OCI-LY7 (cell line): ENCODE data around the gene TMEM109. TPM values are rescaled to one million over a fixed set of nuclear protein-coding genes. Genes with fewer than 3 reads are reported as not detected.

ENCODE experiments used
- BruUV-seq: library from RNA; stranded (reverse); fragments of 400-500 nt; replicated peaks from 2 replicates; lab custom pipeline; 2021; lab: Mats Ljungman, UMichigan
- CTCF ChIA-PET: fragments of 300-600 bp; sonication (Branson Sonifier 250); formaldehyde crosslinking; loops from one replicate; lab custom pipeline; 2022; ENCODE audit warnings: antibody characterized with exemption; ENCODE audit not compliant: unreplicated experiment; lab: Charles Lee
- POLR2A ChIA-PET: fragments of 300-600 bp; sonication (Branson Sonifier 250); formaldehyde crosslinking; loops from one replicate; lab custom pipeline; 2022; ENCODE audit warnings: antibody characterized with exemption; lab: Charles Lee
- DNase-seq: peaks from one replicate; pipeline ENCODE4 v3.0.0-alpha.2; 2015; ENCODE audit warnings: low spot score
- H2AFZ ChIP-seq: fragments of 200-600 bp; sonication (generic), shearing (Covaris generic); 2 replicates; pipeline ENCODE4 v1.6.1; 2014; ENCODE audit warnings: mild to moderate bottlenecking, antibody characterized with exemption, low read length, moderate library complexity
- H3K27ac ChIP-seq: fragments of 200-600 bp; sonication (generic); 2 replicates; pipeline ENCODE4 v1.5.1; 2014; ENCODE audit warnings: mixed run types, low read depth, mild to moderate bottlenecking, moderate library complexity, low read length, inconsistent platforms; ENCODE audit not compliant: poor library complexity, severe bottlenecking
- H3K36me3 ChIP-seq: fragments of 200-600 bp; sonication (generic); 2 replicates; pipeline ENCODE4 v1.6.1; 2014; ENCODE audit warnings: mild to moderate bottlenecking, antibody characterized with exemption, low read length, moderate library complexity, mixed read lengths; ENCODE audit not compliant: insufficient read depth
- H3K4me1 ChIP-seq: fragments of 200-600 bp; sonication (generic); 2 replicates; pipeline ENCODE4 v1.5.1; 2014; ENCODE audit warnings: mild to moderate bottlenecking, low read length; ENCODE audit not compliant: insufficient read depth, poor library complexity, severe bottlenecking
- H3K4me2 ChIP-seq: fragments of 200-600 bp; sonication (generic); 2 replicates; pipeline ENCODE4 v1.6.1; 2014; ENCODE audit warnings: mild to moderate bottlenecking, low read length
- H3K4me3 ChIP-seq: fragments of 200-600 bp; sonication (generic); 2 replicates; pipeline ENCODE4 v1.5.1; 2014; ENCODE audit warnings: mild to moderate bottlenecking, low read depth, low read length; ENCODE audit not compliant: poor library complexity, severe bottlenecking
- H3K79me2 ChIP-seq: fragments of 200-600 bp; sonication (generic); 2 replicates; pipeline ENCODE4 v1.6.1; 2016; ENCODE audit warnings: low read depth, mild to moderate bottlenecking, low read length, moderate library complexity, mixed read lengths; ENCODE audit not compliant: insufficient read depth
- H3K9me2 ChIP-seq: fragments of 200-600 bp; sonication (generic); 2 replicates; pipeline ENCODE4 v1.6.1; 2016; ENCODE audit warnings: mild to moderate bottlenecking, low read length, mixed read lengths; ENCODE audit not compliant: insufficient read depth
- H3K9me3 ChIP-seq: fragments of 200-600 bp; sonication (generic); 2 replicates; pipeline ENCODE4 v1.6.1; 2014; ENCODE audit warnings: mild to moderate bottlenecking, mixed run types, low read length, mixed read lengths
- H4K20me1 ChIP-seq: fragments of 200-600 bp; sonication (generic); 2 replicates; pipeline ENCODE4 v1.6.1; 2014; ENCODE audit warnings: mild to moderate bottlenecking, antibody characterized with exemption, low read length, moderate library complexity, mixed read lengths; ENCODE audit not compliant: insufficient read depth
- EZH2phosphoT487 ChIP-seq: fragments of 200-600 bp; sonication (generic); IDR thresholded peaks from 2 replicates; pipeline ENCODE4 v1.6.1; 2018; ENCODE audit warnings: low read depth, borderline replicate concordance, mild to moderate bottlenecking, mixed run types, antibody characterized with exemption, low read length, moderate library complexity, mixed read lengths
- intact Hi-C: fragments of 100-400 bp; cut with micrococcal nuclease; formaldehyde crosslinking; loops from one replicate; pipeline ENCODE4 v1.10.0; 2022; ENCODE audit not compliant: unreplicated experiment
- total RNA-seq, 2 experiments: library from RNA; depleted of rRNA in 1 of 2; stranded (reverse); fragments of >200 nt in 1 of 2; shearing (Covaris generic) in 1 of 2; gene quantifications; 2 replicates each; pipeline ENCODE4 v1.2.3, GENCODE V29; 2014 to 2022
- TF ChIP-seq, protein P1 (sequence below): fragments of 200-600 bp; sonication (generic); conservative IDR thresholded peaks from 2 replicates; pipeline ENCODE4 v1.5.1; 2014; ENCODE audit warnings: mild to moderate bottlenecking, antibody characterized with exemption, low read length, moderate library complexity, mixed read lengths

TMEM109 gene
- total RNA-seq, 2 experiments from 2014 or later: 57.0 to 67.8 TPM

- peaks cover 5% of the 10 kb centered on the region; the same call in 1 of the 2 replicates for H4K20me1 ChIP-seq
- POLR2A ChIA-PET: interaction anchor here (0.5 to 1.1 kb wide), 2 partner anchors 9 to 19 kb away, joined by 3 to 11 read pairs; no protein-coding TSS in a partner anchor
These were observed 7.9 kb downstream of the TMEM109 start for GRCh38 chr11:60921777-60922335.

GRCh38 chr11:60922906-60923305 lies 8.9 kb downstream of the TMEM109 start:
- ChIA-PET POLR2A (interaction anchor here (1.8 kb wide), 1 partner anchor 7 kb away, joined by 8 read pairs; no protein-coding TSS in a partner anchor), CTCF (no interaction called here)
- Histone ChIP-seq H3K4me3 (no peak overlapping the region), H3K27ac (no peak overlapping the region), H3K79me2 (peaks cover 19% of the 10 kb centered on the region), H3K4me1 (peaks cover 44% of the 10 kb centered on the region), H2AFZ (no peak overlapping the region), H3K9me3 (no peaks in the 10 kb centered on the region), H3K9me2 (no peaks in the 10 kb centered on the region), H3K36me3 (peaks cover 58% of the 10 kb centered on the region), H3K4me2 (no peak overlapping the region), H4K20me1 (peaks cover 5% of the 10 kb centered on the region; the same call in 1 of the 2 replicates)
- DNase-seq: no peak
- no peak for TF ChIP-seq EZH2phosphoT487
- BruUV-seq: TSS peak; percentile 61
- intact Hi-C loops: no loop called here

More at GRCh38 chr11:60921777-60922335, 7.9 kb downstream of the TMEM109 start:
- TF ChIP-seq, protein P1, sequence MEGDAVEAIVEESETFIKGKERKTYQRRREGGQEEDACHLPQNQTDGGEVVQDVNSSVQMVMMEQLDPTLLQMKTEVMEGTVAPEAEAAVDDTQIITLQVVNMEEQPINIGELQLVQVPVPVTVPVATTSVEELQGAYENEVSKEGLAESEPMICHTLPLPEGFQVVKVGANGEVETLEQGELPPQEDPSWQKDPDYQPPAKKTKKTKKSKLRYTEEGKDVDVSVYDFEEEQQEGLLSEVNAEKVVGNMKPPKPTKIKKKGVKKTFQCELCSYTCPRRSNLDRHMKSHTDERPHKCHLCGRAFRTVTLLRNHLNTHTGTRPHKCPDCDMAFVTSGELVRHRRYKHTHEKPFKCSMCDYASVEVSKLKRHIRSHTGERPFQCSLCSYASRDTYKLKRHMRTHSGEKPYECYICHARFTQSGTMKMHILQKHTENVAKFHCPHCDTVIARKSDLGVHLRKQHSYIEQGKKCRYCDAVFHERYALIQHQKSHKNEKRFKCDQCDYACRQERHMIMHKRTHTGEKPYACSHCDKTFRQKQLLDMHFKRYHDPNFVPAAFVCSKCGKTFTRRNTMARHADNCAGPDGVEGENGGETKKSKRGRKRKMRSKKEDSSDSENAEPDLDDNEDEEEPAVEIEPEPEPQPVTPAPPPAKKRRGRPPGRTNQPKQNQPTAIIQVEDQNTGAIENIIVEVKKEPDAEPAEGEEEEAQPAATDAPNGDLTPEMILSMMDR: no peak
- no peak for TF ChIP-seq EZH2phosphoT487
- no peaks in the 10 kb centered on the region for H3K9me3 ChIP-seq
- H3K79me2 ChIP-seq: peaks cover 29% of the 10 kb centered on the region
- no peaks in the 10 kb centered on the region for H3K9me2 ChIP-seq
- CTCF ChIA-PET: interaction anchor here (1.0 kb wide), 1 partner anchor 22 kb away, joined by 3 read pairs; no protein-coding TSS in a partner anchor
- no peak overlapping the region for H3K4me2 ChIP-seq
- H2AFZ ChIP-seq: no peak overlapping the region
- no peak overlapping the region for H3K4me3 ChIP-seq
- BruUV-seq: no TSS peak
- intact Hi-C loops: no loop called here
- DNase-seq: no peak
- H3K4me1 ChIP-seq: peaks cover 49% of the 10 kb centered on the region
- peaks cover 68% of the 10 kb centered on the region for H3K36me3 ChIP-seq
- no peak overlapping the region for H3K27ac ChIP-seq

- BruUV-seq: no TSS peak
- Histone ChIP-seq H3K4me2 (peak overlapping the region; percentile 56; the same call in 1 of the 2 replicates), H3K36me3 (peaks cover 54% of the 10 kb centered on the region), H3K4me3 (no peak overlapping the region), H3K79me2 (peaks cover 15% of the 10 kb centered on the region; the same call in 1 of the 2 replicates), H4K20me1 (peaks cover 5% of the 10 kb centered on the region; the same call in 1 of the 2 replicates), H3K9me3 (no peaks in the 10 kb centered on the region), H3K4me1 (peaks cover 41% of the 10 kb centered on the region), H2AFZ (no peak overlapping the region), H3K27ac (no peak overlapping the region), H3K9me2 (no peaks in the 10 kb centered on the region)
- intact Hi-C loops: no loop called here
- CTCF ChIA-PET: no interaction called here
- POLR2A ChIA-PET: interaction anchor here (0.6 to 1.8 kb wide), 3 partner anchors 8 to 263 kb away, joined by 3 to 8 read pairs (median 3); no protein-coding TSS in a partner anchor
- TF ChIP-seq, protein P1: 0 out of 2 replicates have a peak, but pooled peaks have one; percentile 24
- no peak for TF ChIP-seq EZH2phosphoT487
- DNase-seq: no peak
These were observed 9.4 kb downstream of the TMEM109 start for GRCh38 chr11:60923326-60923725.
